LNCAP (cell line): ENCODE data around the gene PTPRT.

Experiments used
- TF ChIP-seq, protein P1 (sequence below): fragments of 450-650 bp; IDR thresholded peaks from 2 replicates; pipeline ENCODE4 v1.5.1; 2017; ENCODE audit warnings: mild to moderate bottlenecking

Gene PTPRT

DNA sequence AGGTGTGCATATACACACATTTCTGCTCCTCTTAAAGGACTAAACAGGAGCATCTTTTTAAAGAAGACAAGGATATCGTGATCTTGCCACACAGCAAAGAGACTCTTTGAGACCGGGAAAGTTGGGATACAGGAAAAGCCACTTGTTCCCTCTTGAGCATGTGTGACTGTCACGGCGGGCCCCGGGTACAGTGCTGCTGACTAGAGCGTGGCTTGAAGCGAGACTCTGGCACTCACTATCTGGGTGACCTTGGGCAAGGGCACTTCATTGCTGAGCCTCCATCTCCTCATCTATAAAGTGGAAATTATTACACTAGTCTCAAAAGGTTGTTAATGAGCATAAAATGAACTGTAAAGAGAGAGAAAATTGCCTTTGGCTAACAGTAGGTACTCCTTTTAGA, 713.9 kb downstream of the PTPRT start:
- TF ChIP-seq, protein P1, sequence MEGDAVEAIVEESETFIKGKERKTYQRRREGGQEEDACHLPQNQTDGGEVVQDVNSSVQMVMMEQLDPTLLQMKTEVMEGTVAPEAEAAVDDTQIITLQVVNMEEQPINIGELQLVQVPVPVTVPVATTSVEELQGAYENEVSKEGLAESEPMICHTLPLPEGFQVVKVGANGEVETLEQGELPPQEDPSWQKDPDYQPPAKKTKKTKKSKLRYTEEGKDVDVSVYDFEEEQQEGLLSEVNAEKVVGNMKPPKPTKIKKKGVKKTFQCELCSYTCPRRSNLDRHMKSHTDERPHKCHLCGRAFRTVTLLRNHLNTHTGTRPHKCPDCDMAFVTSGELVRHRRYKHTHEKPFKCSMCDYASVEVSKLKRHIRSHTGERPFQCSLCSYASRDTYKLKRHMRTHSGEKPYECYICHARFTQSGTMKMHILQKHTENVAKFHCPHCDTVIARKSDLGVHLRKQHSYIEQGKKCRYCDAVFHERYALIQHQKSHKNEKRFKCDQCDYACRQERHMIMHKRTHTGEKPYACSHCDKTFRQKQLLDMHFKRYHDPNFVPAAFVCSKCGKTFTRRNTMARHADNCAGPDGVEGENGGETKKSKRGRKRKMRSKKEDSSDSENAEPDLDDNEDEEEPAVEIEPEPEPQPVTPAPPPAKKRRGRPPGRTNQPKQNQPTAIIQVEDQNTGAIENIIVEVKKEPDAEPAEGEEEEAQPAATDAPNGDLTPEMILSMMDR, result no peak

DNA sequence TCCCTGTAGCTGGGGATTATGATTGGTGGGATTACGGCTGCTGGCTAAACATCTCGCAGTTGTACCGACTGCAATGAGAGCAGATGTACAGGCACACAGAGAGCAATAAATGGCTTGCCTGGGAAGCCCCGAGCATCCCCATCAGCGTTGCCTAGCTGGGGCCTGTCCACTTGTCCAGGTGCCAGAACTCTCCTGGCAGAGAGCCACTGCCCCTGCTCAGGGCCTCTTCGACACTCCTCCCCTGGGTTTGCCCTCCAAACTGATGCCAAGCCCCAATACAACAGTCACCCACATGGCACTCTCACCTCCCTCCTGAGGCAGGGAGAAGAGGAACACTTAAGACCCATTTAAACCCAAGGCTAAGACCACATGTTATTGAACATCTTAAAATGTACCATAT, 715.1 kb downstream of the PTPRT start:
- TF ChIP-seq, protein P1, result no peak

DNA sequence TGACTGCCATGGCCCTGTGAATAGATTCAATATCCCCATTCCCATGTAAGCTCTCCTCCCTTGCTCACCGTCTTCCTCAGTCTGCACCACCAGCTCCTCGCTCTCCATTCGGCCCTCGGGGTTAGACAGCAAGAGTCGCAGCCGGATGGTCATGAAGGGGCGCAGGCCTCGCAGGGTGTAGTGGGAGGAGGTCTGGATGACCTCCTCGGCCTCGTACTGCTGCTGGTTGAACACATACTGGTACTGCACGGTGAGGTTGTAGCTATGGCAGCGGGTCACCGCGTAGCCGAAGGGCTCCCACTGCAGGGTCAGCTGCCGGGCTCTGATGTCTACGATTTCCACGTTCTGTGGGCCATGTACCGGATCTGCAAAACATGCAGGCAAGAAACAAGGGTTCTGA, 717.5 kb downstream of the PTPRT start:
- TF ChIP-seq, protein P1, result no peak

DNA sequence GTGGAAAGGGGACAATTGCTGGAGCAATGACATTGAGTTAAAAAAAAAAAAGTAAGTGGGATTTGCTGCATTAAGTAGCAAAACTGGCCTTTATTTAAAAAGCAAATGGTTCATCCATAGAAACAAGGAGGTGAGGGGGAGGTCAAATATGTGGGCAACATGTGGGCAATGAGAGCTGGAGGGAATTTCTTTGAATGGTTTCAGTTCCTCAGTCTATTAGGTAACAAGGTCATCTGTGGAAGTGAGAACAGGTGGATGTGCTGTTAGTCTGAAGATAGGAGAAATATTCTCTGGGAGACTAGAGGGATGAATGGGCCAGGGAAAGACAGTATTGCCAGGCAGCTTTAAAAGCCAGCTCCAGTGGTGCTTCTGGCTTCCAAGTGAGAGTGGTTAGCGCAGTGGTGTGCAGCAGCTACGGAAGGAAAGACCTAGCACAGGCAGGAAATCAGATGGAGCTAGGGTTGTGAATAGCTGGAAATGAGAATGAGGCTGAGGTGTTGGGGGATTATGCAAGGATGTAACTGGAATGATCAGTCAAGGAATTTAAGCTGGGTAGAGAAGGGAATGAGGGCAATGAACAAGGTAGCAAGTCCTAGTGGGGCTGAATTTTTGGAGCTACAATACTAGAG, 727.6 kb downstream of the PTPRT start:
- TF ChIP-seq, protein P1, result no peak

DNA sequence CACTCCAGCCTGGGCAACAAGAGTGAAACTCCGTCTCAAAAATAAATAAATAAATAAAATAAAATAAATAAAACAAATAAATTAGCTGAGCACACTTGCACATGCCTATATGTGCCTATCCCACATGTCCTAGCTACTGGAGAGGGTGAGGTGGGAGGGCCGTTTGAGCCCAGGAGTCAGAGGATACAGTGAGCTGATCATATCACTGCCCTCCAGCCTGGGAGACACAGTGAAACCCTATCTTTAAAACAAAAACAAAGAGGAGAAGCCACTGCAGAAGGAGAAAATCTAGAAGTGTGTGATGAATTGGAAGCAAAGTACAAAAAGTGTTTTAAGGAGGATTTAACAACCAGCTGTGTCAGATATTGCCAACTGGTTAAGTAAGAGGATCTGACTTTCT, 728.4 kb downstream of the PTPRT start:
- TF ChIP-seq, protein P1, result no peak

DNA sequence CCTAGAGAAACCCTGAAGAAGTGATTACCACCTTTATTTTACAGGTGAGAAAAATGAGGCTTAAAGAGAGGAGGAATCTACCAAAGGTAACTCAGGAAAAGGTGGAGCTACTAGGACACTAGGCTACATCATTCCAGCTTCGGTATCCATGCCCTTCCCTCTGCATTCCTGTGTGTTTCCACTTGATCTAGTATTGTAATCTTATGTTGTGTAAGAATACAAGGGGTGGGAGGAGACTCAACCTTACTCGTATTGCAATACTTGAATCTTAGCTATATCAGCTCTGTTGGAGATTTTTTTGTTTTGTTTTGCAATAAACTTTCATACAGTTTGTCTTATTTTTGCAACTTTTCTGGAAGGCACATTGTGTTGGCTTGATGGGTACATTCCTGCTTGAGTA, 742.4 kb downstream of the PTPRT start:
- TF ChIP-seq, protein P1, result no peak

DNA sequence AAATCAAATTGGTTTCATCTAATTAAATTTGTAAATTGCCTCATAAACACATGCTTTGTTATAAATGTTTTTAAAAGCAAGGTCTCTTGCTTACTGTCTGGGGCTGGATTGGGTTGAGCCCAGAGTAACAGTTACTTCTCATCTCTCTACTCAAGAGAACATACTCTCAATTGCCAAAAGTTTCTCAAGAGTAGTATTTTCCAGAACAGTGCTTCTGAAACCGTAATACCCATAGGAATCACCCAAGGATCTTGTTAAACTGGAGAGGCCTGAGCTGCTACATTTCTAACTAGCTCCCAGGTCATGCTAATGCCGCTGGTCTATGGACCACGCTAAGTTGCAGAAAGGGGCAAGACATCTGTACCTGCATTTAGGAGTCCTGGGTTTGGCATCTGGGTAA, 744.9 kb downstream of the PTPRT start:
- TF ChIP-seq, protein P1, result no peak

DNA sequence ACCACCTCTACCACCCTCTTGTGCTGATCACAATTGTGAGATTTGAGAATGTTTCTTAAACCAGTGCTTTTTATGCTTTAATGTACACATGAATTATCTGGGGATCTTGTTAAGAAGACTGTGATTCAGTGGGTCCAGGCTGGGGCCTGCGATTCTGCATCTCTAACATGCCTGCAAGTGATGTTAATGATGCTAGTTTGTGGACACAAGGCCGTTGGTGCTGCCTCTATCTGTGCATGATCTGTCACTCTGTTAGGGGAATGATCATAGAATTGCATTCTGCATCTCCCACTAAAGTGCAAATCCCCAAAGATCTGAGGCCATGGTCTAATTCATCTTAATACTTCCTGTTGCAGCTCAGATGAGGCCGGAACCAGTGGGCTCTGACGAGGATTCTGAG, 746.5 kb downstream of the PTPRT start:
- TF ChIP-seq, protein P1, result no peak
